Effector memory CD8-positive, alpha-beta T cell (primary cell): ENCODE data around the gene DNAH11.
"Not testable (repeated sequence)": the region's sequence is repeated elsewhere in the genome, so short reads cannot be mapped to it uniquely, and the experiment has no call there.

Experiments used
- ATAC-seq: fragments of 150-1000 bp; cut with Tn5 transposase; replicated peaks from 2 replicates; pipeline ENCODE4 v1.10.0; 2021; ENCODE audit warnings: mild to moderate bottlenecking, moderate library complexity
- DNase-seq, 3 experiments: peaks; one replicate each; pipeline ENCODE4 v3.0.0; 2021
- H3K27ac Mint-ChIP-seq, 2 donors: one replicate each; pipeline ENCODE4 v1.8.0; 2022; ENCODE audit warnings: mild to moderate bottlenecking in 2 of 2, mixed read lengths in 2 of 2, moderate library complexity in 2 of 2
- H3K27me3 Mint-ChIP-seq, 2 donors: one replicate each; pipeline ENCODE4 v1.8.0; 2022; ENCODE audit warnings: mixed read lengths in 2 of 2
- H3K36me3 Mint-ChIP-seq: one replicate; pipeline ENCODE4 v1.8.0; 2022; ENCODE audit warnings: mild to moderate bottlenecking, moderate library complexity, mixed read lengths; ENCODE audit not compliant: insufficient read depth
- H3K4me1 Mint-ChIP-seq, 2 donors: one replicate each; pipeline ENCODE4 v1.8.0; 2022; ENCODE audit warnings: low read depth in 2 of 2, mixed read lengths in 2 of 2
- H3K4me3 Mint-ChIP-seq, 2 donors: one replicate each; pipeline ENCODE4 v1.8.0; 2022; ENCODE audit warnings: mild to moderate bottlenecking in 2 of 2, mixed read lengths in 2 of 2, moderate library complexity in 2 of 2
- H3K9me3 Mint-ChIP-seq, 2 donors: one replicate each; pipeline ENCODE4 v1.8.0; 2022; ENCODE audit warnings: mixed read lengths in 2 of 2

Gene DNAH11

DNA sequence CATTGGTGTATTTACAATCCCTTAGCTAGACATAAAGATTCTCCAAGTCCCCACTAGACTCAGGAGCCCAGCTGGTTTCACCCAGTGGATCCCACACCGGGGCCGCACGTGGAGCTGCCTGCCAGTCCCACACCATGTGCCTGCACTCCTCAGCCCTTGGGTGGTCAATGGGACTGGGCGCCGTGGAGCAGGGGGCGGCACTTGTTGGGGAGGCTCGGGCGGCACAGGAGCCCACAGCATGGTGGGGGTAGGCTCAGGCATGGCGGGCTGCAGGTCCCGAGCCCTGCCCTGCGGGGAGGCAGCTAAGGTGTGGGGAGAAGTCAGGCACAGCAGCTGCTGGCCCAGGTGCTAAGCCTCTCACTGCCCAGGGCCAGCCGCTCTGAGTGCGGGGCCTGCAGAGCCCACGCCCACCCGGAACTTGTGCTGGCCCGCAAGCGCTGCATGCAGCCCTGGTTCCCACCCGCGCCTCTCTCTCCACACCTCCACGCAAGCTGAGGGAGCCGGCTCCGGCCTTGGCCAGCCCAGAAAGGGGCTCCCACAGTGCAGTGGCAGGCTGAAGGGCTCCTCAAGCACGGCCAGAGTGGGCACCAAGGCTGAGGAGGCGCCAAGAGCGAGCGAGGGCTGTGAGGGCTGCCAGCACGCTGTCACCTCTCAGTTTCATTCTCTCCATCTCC lies 6.3 kb upstream of the DNAH11 start:
- H3K4me1 Mint-ChIP-seq, ATAC-seq, DNase-seq, H3K36me3 Mint-ChIP-seq, H3K27ac Mint-ChIP-seq, H3K4me3 Mint-ChIP-seq, H3K9me3 Mint-ChIP-seq: not testable (repeated sequence)
- peaks cover 52 to 59% of the 10 kb centered on the region in 2 donors for H3K27me3 Mint-ChIP-seq

DNA sequence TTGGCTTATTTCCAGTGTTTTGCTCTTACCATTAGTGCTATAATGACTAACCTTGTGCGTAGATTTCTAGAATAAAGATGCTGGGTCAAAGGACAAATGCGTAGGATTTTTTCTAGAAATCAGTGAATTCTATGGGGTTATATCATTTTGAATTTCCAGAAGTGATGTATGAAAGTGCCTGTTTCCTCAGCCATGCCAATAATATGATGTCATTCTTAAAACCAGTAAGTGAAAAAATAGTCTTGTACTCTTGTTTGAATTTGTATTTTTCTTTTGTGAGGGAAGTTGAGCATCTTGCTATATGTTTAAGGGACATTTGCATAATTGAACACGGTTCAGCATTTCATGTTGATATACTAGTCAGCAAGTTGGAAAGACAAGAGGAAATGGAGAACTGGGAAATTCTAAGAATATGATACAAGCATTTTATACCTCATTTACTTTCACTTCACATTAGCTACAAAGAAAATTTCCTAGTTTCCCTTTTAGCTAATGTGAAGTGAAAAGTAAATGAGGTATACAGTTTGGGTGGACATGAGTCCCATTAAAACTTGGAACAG lies 3.8 kb upstream of the DNAH11 start:
- Mint-ChIP-seq H3K4me3 (no peak overlapping the region), H3K36me3 (peaks cover 3% of the 10 kb centered on the region), H3K27me3 (peaks cover 54 to 75% of the 10 kb centered on the region in 2 donors), H3K27ac (no peak overlapping the region), H3K4me1 (peaks cover 0 to 10% of the 10 kb centered on the region in 2 donors), H3K9me3 (no peaks in the 10 kb centered on the region)
- DNase-seq (no peak), ATAC-seq (no peak)

DNA sequence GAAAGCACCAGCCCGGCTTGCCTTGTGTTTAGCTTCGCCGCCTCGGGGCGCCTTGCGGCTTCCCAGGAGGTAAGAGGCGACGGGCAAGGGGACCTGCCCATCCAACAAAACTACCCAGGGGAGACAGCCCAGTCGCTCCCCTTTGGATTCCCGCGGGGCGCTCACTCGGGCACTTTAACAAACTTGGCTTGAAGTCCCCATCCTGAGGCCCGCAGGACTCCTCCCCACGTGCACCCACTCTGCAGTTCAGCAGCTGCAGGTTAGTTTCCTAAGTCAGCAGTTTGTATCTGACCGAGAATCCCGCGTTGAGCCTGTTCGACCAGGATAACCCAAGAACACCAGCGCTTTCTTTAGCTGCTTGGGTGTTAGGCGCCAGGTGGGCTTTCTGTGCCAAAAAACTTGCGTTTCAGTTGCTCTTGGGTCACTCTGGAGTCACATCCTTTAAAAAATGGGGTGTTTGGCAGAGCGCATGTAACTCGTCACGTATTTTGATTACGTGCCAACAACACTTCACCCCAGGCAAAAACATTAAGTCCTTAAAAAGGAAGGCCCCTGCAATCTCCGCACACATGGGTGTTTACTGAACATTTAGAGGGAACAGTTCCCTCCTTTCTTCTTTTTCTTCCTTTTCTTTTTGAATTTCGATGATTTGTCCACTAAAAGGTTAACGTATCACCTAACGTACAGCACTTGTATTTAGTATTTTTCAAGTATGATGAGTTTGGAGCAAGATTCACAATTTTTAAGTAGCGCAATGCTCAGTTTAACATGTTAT lies 876 bp downstream of the DNAH11 start:
- Mint-ChIP-seq H3K27ac (no peak overlapping the region), H3K27me3 (peaks cover 62 to 88% of the 10 kb centered on the region in 2 donors), H3K4me3 (peak overlapping the region; percentile 56 to 61), H3K4me1 (peaks cover 0 to 11% of the 10 kb centered on the region in 2 donors), H3K9me3 (no peaks in the 10 kb centered on the region), H3K36me3 (no peaks in the 10 kb centered on the region)
- DNase-seq (no peak), ATAC-seq (no peak)

DNA sequence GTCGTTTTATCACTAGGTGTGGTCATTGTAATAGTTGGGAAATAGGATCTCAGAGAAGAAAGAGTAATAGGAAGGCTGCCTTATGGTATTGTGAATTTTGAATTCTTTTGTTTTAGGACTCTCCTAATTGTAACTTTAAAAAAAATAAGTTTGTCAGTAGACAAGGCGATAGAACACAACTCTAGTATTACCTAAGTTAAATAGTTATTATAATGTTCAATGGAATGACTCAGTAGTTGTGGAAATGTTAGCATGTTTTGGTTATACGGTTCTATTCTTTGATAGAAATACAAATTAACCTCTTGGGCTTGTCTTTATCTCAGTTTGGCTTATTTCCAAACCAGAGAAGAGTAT lies 1.4 kb downstream of the DNAH11 start:
- no peaks in the 10 kb centered on the region for H3K9me3 Mint-ChIP-seq
- DNase-seq: no peak
- no peak overlapping the region for H3K27ac Mint-ChIP-seq
- peaks cover 0 to 11% of the 10 kb centered on the region in 2 donors for H3K4me1 Mint-ChIP-seq
- H3K36me3 Mint-ChIP-seq: no peaks in the 10 kb centered on the region
- peaks cover 58 to 88% of the 10 kb centered on the region in 2 donors for H3K27me3 Mint-ChIP-seq
- H3K4me3 Mint-ChIP-seq: peak overlapping the region; percentile 11 to 17
- no peak for ATAC-seq

DNA sequence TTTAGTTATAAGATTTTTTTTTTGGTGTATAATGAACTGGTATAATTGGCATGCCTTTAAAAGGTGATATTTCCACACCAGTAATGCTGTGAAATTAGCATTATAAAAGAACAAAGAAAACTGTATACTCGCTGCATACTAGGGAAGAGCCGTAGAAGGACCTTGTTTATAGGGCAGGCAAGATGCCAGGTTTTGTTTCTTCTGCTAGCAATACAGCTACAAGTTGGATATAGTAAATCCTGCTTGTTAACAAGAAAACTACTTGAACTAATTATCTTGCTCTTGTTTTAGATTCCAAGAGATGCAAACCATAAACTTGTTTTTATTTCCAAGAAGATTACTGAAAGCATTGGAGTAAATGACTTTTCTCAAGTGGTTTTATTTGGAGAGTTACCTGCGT lies 1.9 kb downstream of the DNAH11 start:
- no peak overlapping the region for H3K27ac Mint-ChIP-seq
- DNase-seq (no peak), ATAC-seq (no peak)
- peaks cover 55 to 88% of the 10 kb centered on the region in 2 donors for H3K27me3 Mint-ChIP-seq
- H3K36me3 Mint-ChIP-seq: no peaks in the 10 kb centered on the region
- H3K4me1 Mint-ChIP-seq: peaks cover 0 to 11% of the 10 kb centered on the region in 2 donors
- no peak overlapping the region for H3K4me3 Mint-ChIP-seq
- no peaks in the 10 kb centered on the region for H3K9me3 Mint-ChIP-seq

DNA sequence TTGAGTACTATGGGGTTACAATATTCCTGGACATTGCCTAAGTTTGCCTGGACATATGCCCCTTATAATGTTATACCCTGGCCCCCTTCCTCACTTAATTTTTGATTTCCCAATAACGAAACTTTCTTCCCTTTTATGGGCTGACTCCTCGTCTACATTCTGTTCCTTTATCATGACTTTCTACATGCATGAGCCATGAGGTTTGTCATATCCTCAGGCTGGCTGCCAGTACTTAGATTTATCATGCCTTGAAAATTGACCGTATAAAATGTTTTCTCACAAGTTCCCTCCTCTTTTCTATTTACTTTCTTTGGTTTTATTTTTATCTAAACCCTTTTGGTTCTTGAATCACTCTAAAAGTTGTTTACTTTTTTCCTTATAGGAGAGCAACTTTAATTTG lies 4.7 kb downstream of the DNAH11 start:
- ATAC-seq (no peak), DNase-seq (no peak)
- no peaks in the 10 kb centered on the region for H3K36me3 Mint-ChIP-seq
- no peaks in the 10 kb centered on the region for H3K9me3 Mint-ChIP-seq
- H3K27me3 Mint-ChIP-seq: peaks cover 35 to 83% of the 10 kb centered on the region in 2 donors
- no peak overlapping the region for H3K27ac Mint-ChIP-seq
- no peak overlapping the region for H3K4me3 Mint-ChIP-seq
- peaks cover 0 to 11% of the 10 kb centered on the region in 2 donors for H3K4me1 Mint-ChIP-seq

DNA sequence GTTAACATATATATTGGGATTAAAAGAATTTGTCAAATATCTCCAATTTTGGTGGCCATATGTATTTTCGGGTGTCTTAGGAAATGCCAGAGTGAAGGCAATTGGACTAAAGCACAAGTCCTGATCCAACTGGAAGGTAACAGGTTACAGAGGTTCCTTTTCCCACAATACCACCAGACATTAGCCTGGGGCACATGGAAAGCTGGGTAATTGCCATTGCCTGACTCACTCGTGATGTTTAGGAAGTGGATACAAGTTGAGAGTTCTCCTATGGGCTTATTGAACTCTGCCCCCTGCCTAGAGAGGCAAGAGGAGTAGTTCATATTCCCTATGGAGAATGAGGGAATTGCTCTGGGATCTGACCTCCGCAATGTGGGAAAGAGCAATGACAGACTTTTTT lies 5.7 kb downstream of the DNAH11 start:
- H3K4me1 Mint-ChIP-seq: peaks cover 0 to 6% of the 10 kb centered on the region in 2 donors
- H3K27me3 Mint-ChIP-seq: peaks cover 29 to 78% of the 10 kb centered on the region in 2 donors
- H3K27ac Mint-ChIP-seq: no peak overlapping the region
- H3K36me3 Mint-ChIP-seq: no peaks in the 10 kb centered on the region
- no peaks in the 10 kb centered on the region for H3K9me3 Mint-ChIP-seq
- no peak overlapping the region for H3K4me3 Mint-ChIP-seq
- DNase-seq (no peak), ATAC-seq (no peak)

DNA sequence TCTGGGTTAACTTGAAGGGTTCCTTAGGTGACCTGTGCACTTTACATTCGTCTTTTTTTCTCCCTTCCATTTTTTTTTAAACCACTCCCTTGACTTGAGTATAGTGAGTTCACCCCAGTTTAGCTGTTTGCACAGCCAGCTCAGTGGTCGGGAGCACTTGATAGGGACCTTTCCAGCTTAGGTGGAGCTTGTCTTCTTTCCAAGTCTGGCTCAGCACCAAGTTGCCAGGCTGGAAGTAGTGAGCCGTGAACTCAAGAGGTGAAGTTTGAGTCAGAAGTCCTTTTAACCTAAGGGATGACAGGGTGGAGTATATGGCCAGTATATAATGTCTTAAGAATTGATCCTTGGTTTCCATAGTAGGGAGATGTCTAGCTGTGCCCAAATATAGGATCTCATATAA lies 7.2 kb downstream of the DNAH11 start:
- no peak for DNase-seq
- no peaks in the 10 kb centered on the region for H3K4me1 Mint-ChIP-seq
- peaks cover 13 to 67% of the 10 kb centered on the region in 2 donors for H3K27me3 Mint-ChIP-seq
- ATAC-seq: no peak
- H3K4me3 Mint-ChIP-seq: no peak overlapping the region
- no peaks in the 10 kb centered on the region for H3K36me3 Mint-ChIP-seq
- no peak overlapping the region for H3K27ac Mint-ChIP-seq
- H3K9me3 Mint-ChIP-seq: no peaks in the 10 kb centered on the region

DNA sequence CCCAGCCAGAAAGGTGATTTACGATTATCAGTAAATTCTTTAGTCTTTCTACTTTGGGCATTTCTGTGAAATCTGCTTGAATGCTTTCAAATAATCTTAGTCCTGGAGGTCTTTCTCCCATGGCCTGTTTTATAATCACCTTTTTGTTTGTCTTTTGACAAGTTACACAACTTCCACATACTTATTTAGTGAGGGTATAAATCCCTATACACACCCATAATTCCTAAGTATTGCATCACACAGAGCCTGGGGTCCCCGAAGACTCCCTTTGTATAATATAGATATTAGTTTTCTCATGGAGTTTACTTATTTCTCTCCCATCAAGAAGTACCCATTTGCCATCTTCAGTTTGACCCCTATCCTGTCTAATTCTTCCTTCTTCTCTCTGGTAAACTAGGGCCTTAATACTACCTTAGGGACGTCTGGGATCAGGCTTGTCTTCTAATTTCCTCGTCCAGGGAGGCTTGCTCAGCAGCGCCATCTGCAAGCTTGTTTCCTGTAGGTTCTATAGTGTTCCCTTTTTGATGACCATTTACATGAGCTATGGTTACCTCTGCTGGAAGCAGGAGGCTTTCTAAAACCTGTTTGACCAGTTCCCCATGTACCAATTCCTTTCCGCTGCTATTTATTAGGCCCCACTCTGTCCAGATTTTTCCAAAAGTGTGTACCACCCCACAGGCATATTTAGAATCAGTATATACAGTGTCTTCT lies 8.1 kb downstream of the DNAH11 start:
- DNase-seq (no peak), ATAC-seq (no peak)
- Mint-ChIP-seq H3K4me1 (no peaks in the 10 kb centered on the region), H3K27ac (no peak overlapping the region), H3K4me3 (no peak overlapping the region), H3K36me3 (no peaks in the 10 kb centered on the region), H3K27me3 (peaks cover 13 to 67% of the 10 kb centered on the region in 2 donors), H3K9me3 (no peaks in the 10 kb centered on the region)

DNA sequence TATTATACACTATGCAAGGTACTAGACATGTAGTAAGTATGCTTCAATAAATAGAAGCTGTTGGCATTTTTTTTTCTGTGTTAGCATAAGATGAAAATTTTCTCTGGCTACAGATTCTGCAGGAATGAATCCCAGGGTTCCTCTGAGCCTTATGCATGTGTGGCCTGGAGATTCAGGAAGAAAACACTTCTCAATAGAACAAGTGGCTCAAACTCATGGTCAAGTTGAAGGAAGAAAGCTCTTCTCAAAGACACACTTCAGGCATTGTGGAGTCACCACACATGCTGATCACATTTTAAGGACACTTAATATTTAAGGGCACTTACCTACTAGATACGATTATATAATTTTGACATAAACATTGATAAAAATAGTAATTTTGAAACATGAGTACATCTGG lies 19.5 kb downstream of the DNAH11 start:
- Mint-ChIP-seq H3K4me1 (no peaks in the 10 kb centered on the region), H3K27ac (no peak overlapping the region), H3K27me3 (peaks cover 8 to 13% of the 10 kb centered on the region in 2 donors), H3K36me3 (no peaks in the 10 kb centered on the region), H3K4me3 (no peak overlapping the region), H3K9me3 (no peaks in the 10 kb centered on the region)
- ATAC-seq (no peak), DNase-seq (no peak)

DNA sequence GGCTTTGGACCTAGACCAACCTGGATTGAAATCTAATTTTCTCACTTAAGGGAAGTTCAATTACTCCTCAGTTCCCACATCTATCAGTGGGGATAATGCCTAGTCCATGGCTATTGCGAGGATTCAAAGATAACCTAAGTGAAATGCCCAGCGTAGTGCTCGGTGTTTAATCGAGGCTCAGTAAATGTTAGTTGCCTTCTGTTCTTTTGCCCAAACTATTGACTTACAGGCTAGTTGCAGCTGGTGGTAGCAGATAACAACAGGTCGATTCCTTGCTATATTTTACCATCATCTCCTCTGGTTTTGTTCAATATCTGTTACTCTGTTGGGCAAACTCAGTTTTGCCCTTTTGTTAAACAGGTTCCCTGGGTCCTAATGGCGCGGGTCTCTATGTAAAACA lies 22.8 kb downstream of the DNAH11 start:
- ATAC-seq (no peak), DNase-seq (no peak)
- H3K4me3 Mint-ChIP-seq: no peak overlapping the region
- no peaks in the 10 kb centered on the region for H3K36me3 Mint-ChIP-seq
- no peaks in the 10 kb centered on the region for H3K9me3 Mint-ChIP-seq
- H3K4me1 Mint-ChIP-seq: no peaks in the 10 kb centered on the region
- peaks cover 12 to 22% of the 10 kb centered on the region in 2 donors for H3K27me3 Mint-ChIP-seq
- H3K27ac Mint-ChIP-seq: no peak overlapping the region

DNA sequence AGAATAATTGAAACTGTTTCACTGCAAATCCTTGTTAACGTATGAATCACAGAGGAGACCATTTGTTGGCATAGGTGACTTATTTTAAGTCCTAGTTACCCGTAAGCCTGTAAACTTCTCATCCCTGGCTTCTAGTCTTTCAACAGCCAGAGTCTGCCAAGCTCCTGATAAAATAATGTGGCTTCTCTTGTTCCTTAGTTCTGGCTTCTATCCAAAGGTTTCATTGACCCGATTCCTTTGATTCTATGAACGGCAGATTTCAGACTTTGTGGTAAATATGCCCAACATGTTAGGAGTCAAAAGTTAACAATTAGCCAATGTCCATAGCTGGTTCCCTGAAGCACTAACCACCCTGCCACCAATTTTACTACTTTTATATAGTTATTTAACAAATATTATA lies 23.3 kb downstream of the DNAH11 start:
- Mint-ChIP-seq H3K4me3 (no peak overlapping the region), H3K4me1 (no peaks in the 10 kb centered on the region), H3K27ac (no peak overlapping the region), H3K36me3 (no peaks in the 10 kb centered on the region), H3K9me3 (no peaks in the 10 kb centered on the region), H3K27me3 (peaks cover 16 to 25% of the 10 kb centered on the region in 2 donors)
- DNase-seq (no peak), ATAC-seq (no peak)

DNA sequence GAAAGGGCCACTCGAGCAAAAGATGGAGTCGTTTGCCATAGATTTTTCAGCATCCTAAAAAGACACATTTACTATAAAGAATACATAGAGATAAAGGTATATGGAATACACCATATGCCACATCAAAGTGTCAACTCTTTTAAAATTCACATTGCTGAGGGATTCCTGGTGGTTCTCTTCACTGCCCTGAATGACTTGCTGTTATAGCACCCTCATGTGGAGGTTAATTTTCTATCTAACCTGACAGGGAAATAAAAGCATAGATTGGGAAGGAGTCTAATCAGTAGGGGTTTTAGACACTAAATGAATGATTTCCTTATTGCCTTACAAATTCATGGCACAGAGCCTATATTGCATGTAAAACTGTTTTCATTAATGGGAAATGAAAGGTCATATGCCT lies 25.9 kb downstream of the DNAH11 start:
- Mint-ChIP-seq H3K9me3 (no peaks in the 10 kb centered on the region), H3K27me3 (peaks cover 20 to 31% of the 10 kb centered on the region in 2 donors), H3K4me3 (no peak overlapping the region), H3K36me3 (no peaks in the 10 kb centered on the region), H3K27ac (no peak overlapping the region), H3K4me1 (no peaks in the 10 kb centered on the region)
- DNase-seq (no peak), ATAC-seq (no peak)
